ENCODE results near the gene DCT. TPM values are rescaled to one million over a fixed set of nuclear protein-coding genes. Genes with fewer than 3 reads are reported as not detected.

DCT gene
- total and polyA plus RNA-seq, 4 donors = 0.02 to 1.1 (median 0.18) TPM

DNA sequence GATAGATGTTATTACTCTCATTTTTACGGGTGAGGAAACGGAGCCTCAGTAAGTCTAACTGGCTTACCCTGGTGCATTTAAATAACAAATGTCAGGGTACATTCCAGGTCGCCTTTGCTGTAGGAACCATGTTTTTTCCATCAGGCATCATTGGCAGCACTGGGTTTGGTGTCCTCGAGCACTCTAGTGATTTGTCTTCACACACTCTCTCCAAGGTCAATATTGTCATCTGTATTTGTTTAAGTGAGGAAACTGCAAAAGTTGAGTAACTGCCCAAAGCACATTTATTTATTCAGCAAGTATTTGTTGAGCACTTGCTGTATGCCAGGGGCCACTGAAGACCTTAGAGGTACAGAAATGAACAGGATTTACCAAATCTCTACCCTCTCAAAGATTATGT is 78.6 kb downstream of the DCT start:
- TF ChIP-seq CTCF (IDR thresholded peaks at IDR 0.05; ENCODE audit: control extremely low read depth, extremely low read depth) = no peak

GRCh38 chr13:94399812-94400211 is 79.7 kb downstream of the DCT start:
- peaks cover 0 to 3% (median 0%) of the 10 kb centered on the region in 5 donors for H3K4me1 ChIP-seq (ENCODE audit: control insufficient read depth in 5 of 5, insufficient read depth in 5 of 5, low read length in 5 of 5)
- H3K27ac ChIP-seq (ENCODE audit: low read depth in 1 of 2, low read length in 1 of 2) = no peak overlapping the region
- peaks cover 0 to 2% (median 0%) of the 10 kb centered on the region in 4 donors for H3K36me3 ChIP-seq (ENCODE audit: control insufficient read depth in 4 of 4, insufficient read depth in 4 of 4, low read length in 4 of 4)
- H3K27me3 ChIP-seq (ENCODE audit: control insufficient read depth in 3 of 3, insufficient read depth in 3 of 3, low read length in 2 of 3) = no peaks in the 10 kb centered on the region
- DNase-seq = no peak
- no peak overlapping the region for H3K4me3 ChIP-seq
- ATAC-seq (ENCODE audit: insufficient read depth, low FRiP score) = no peak
- H3K9me3 ChIP-seq (ENCODE audit: control insufficient read depth in 4 of 4, insufficient read depth in 3 of 4, low read length in 3 of 4) = no peaks in the 10 kb centered on the region
- no peak overlapping the region for H3K9ac ChIP-seq (ENCODE audit: insufficient read depth in 1 of 2, low read length in 2 of 2)
- TF ChIP-seq CTCF (IDR thresholded peaks at IDR 0.05; ENCODE audit: control extremely low read depth, extremely low read depth) = no peak

More for the DNA sequence above, 78.6 kb downstream of the DCT start:
- no peak overlapping the region for H3K27ac ChIP-seq (ENCODE audit: low read depth in 1 of 2, low read length in 1 of 2)
- 71 to 82% methylated on average over 4 of the region's 4 CpGs for WGBS, 2 donors
- DNase-seq (no peak), ATAC-seq (ENCODE audit: insufficient read depth, low FRiP score) (no peak)
- no peaks in the 10 kb centered on the region for H3K27me3 ChIP-seq (ENCODE audit: control insufficient read depth in 3 of 3, insufficient read depth in 3 of 3, low read length in 2 of 3)
- H3K4me1 ChIP-seq (ENCODE audit: control insufficient read depth in 5 of 5, insufficient read depth in 5 of 5, low read length in 5 of 5) = no peaks in the 10 kb centered on the region
- H3K9me3 ChIP-seq (ENCODE audit: control insufficient read depth in 4 of 4, insufficient read depth in 3 of 4, low read length in 3 of 4) = no peaks in the 10 kb centered on the region
- H3K36me3 ChIP-seq (ENCODE audit: control insufficient read depth in 4 of 4, insufficient read depth in 4 of 4, low read length in 4 of 4) = peaks cover 0 to 2% (median 0%) of the 10 kb centered on the region in 4 donors
- no peak overlapping the region for H3K4me3 ChIP-seq
- no peak overlapping the region for H3K9ac ChIP-seq (ENCODE audit: insufficient read depth in 1 of 2, low read length in 2 of 2)

DNA sequence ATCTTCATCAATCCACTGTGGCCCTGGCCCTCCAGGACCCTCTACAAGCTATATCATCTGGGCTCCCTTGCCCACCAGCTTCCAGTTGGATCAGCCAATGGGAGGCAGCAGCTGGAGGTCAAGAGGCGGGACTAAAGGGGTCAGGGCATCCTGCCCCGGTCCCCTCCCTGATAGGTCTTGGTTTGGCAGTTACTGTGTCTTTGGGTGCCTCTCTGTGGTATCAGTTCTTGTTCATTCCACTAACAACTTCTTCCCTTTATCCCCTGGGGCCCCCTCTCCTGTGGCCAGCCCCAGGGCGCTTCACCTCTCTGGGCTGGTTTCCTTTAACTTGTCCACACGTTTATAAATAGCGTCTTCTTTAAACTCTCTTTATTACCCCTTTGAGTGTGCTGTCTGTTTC is 83.6 kb downstream of the DCT start:
- TF ChIP-seq CTCF (IDR thresholded peaks at IDR 0.05; ENCODE audit: control extremely low read depth, extremely low read depth) = no peak
- Histone ChIP-seq H3K27me3 (ENCODE audit: control insufficient read depth in 3 of 3, insufficient read depth in 3 of 3, low read length in 2 of 3) (no peaks in the 10 kb centered on the region), H3K4me1 (ENCODE audit: control insufficient read depth in 5 of 5, insufficient read depth in 5 of 5, low read length in 5 of 5) (peaks cover 0 to 3% (median 0%) of the 10 kb centered on the region in 5 donors), H3K36me3 (ENCODE audit: control insufficient read depth in 4 of 4, insufficient read depth in 4 of 4, low read length in 4 of 4) (no peaks in the 10 kb centered on the region), H3K9me3 (ENCODE audit: control insufficient read depth in 4 of 4, insufficient read depth in 3 of 4, low read length in 3 of 4) (no peaks in the 10 kb centered on the region), H3K9ac (ENCODE audit: insufficient read depth in 1 of 2, low read length in 2 of 2) (no peak overlapping the region), H3K27ac (ENCODE audit: low read depth in 1 of 2, low read length in 1 of 2) (no peak overlapping the region), H3K4me3 (no peak overlapping the region)
- ATAC-seq (ENCODE audit: insufficient read depth, low FRiP score) (no peak), DNase-seq (no peak)
- 81 to 86% methylated on average over 5 of the region's 5 CpGs for WGBS, 2 donors

GRCh38 chr13:94394723-94395122 is 84.8 kb downstream of the DCT start:
- Histone ChIP-seq H3K4me1 (ENCODE audit: control insufficient read depth in 5 of 5, insufficient read depth in 5 of 5, low read length in 5 of 5) (peaks cover 0 to 3% (median 0%) of the 10 kb centered on the region in 5 donors), H3K9ac (ENCODE audit: insufficient read depth in 1 of 2, low read length in 2 of 2) (no peak overlapping the region), H3K4me3 (no peak overlapping the region), H3K36me3 (ENCODE audit: control insufficient read depth in 4 of 4, insufficient read depth in 4 of 4, low read length in 4 of 4) (no peaks in the 10 kb centered on the region), H3K27ac (ENCODE audit: low read depth in 1 of 2, low read length in 1 of 2) (no peak overlapping the region), H3K27me3 (ENCODE audit: control insufficient read depth in 3 of 3, insufficient read depth in 3 of 3, low read length in 2 of 3) (no peaks in the 10 kb centered on the region), H3K9me3 (ENCODE audit: control insufficient read depth in 4 of 4, insufficient read depth in 3 of 4, low read length in 3 of 4) (no peaks in the 10 kb centered on the region)
- TF ChIP-seq CTCF (IDR thresholded peaks at IDR 0.05; ENCODE audit: control extremely low read depth, extremely low read depth) = no peak
- WGBS, 2 donors = 82 to 83% methylated on average over 4 of the region's 4 CpGs
- ATAC-seq (ENCODE audit: insufficient read depth, low FRiP score) (no peak), DNase-seq (no peak)

Measured in lung (tissue), 12 donors.